NT2/D1 (cell line): ENCODE data around the gene PSMA2.

Experiments
- SUZ12 ChIP-seq: IDR thresholded peaks from 2 replicates; pipeline ENCODE4 v1.6.1; 2011; ENCODE audit not compliant: insufficient read length, insufficient read depth; ENCODE audit errors: extremely low read depth
- YY1 ChIP-seq: IDR thresholded peaks from 2 replicates; pipeline ENCODE4 v1.6.1; 2011; ENCODE audit not compliant: insufficient read length, insufficient read depth
- ZNF274 ChIP-seq: IDR thresholded peaks from 2 replicates; pipeline ENCODE4 v1.6.1; 2011; ENCODE audit warnings: mild to moderate bottlenecking, low read depth, low read length

DNA sequence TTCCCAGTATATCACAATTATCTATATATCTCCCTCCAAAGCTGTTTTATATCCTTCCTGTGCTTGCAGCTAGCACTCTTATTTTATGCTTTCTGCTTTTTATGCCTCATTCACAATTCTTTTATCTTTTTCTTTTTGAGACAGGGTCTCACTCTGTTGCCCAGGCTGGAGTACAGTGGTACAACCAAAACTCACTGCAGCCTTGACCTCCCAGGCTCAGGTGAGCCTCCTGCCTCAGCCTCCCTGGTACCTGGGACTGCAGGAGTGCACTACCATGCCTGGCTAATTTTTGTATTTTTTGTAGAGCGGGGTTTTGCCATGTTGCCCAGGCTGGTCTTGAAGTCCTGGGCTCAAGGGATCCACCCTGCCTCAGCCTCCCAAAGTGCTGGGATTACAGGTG lies 25.8 kb downstream of the PSMA2 start:
- TF ChIP-seq YY1 (no peak), SUZ12 (no peak), ZNF274 (no peak)
